GM18498 (cell line): Measurements from ENCODE around the gene OR56A4.
"Not testable (repeated sequence)": the region's sequence is repeated elsewhere in the genome, so short reads cannot be mapped to it uniquely, and the experiment has no call there.

ENCODE experiments used
- ATAC-seq: cut with Tn5 transposase; IDR thresholded peaks from one replicate; pipeline ENCODE4 v1.9.1; 2021; ENCODE audit warnings: mild to moderate bottlenecking, moderate library complexity; ENCODE audit not compliant: unreplicated experiment

The OR56A4 gene

DNA sequence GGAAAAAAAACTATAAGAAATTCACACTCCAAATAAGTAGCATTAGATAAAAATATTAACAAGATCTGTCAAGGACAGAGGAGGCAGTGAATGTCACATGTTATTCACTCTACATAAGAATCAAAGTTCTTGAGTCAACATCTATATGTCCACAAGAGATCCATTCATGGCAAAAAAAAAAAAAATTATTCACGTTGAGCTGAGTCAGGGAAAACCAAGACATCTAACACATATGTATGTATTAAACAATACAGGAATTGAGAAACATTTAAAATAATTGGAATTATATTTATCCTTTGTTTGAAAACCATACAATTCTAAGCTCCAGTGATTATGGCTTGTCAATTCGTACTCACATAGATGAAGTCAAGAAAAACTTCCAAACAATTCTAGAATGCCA, 39.8 kb downstream of the OR56A4 start:
- no peak for ATAC-seq

- not testable (repeated sequence) for ATAC-seq
Measured at GRCh38 chr11:5960704-5961320, 45.9 kb downstream of the OR56A4 start.

GRCh38 chr11:5955586-5955985, 51.2 kb downstream of the OR56A4 start:
- no peak for ATAC-seq
